GM18951 (cell line): ENCODE measurements around the gene PRKAG1.

Experiments used
- POLR2A ChIP-seq: IDR thresholded peaks from 4 replicates; pipeline ENCODE4 v1.6.1; 2011; ENCODE audit warnings: mild to moderate bottlenecking; ENCODE audit not compliant: insufficient read length, insufficient read depth; ENCODE audit errors: extremely low read depth
- in situ Hi-C: fragments of 300-500 bp; cut with MboI; formaldehyde crosslinking; loops from one replicate; pipeline ENCODE4 v1.12.0; 2022; ENCODE audit warnings: low sequenced_read_pairs, mixed read lengths, inconsistent platforms; ENCODE audit not compliant: unreplicated experiment

Gene PRKAG1

GRCh38 chr12:48998497-48999353 is 19.9 kb downstream of the PRKAG1 start:
- in situ Hi-C loops: no loop called here
- TF ChIP-seq POLR2A: no peak

GRCh38 chr12:48997719-48998496 is 20.7 kb downstream of the PRKAG1 start:
- TF ChIP-seq POLR2A: no peak
- in situ Hi-C loops: no loop called here

DNA sequence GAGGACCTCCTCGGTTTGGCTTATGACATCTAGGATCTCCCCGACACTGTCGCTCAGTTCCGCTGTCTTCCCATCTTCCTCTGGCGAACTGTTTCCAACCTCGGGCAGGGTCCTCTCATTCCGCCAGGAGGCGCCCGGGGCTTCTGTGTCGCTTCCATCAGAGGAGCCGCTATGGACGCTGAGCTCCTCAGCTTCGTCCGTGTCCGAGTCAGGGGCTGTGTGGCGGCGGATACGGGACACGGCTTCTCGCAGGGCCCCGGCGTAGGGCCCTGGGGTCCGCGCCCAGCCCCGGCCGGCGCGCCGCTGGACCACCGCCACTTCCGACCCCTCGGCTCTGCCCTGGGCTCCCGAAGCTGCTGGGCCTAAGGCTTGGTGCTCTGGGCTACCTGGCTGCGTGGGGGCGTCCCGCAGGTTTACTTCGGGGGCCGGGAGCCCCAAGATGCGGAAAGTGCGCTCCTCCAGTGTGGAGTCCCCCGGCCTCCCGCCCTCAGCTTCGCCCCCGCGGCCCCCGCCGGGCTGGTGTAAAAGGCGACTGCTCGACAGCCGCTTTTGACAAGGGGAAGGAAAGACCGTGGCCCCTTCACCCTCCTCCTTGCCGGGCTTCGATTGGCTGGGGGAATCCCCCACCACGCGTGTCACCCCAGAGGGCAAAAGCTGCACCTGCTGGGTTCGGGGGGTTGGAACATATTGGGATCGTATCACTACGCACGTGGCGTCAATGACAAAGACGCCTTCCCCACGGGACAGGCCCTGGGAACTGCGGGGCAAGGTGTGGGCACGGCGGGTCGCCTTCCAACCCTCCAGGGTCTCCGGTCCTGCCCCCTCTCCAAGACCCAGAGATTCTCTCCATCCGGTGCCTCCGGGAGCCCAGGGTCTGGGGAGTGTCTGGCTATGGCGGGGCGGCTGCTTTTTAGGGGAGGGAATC is 21.5 kb downstream of the PRKAG1 start:
- in situ Hi-C loops: no loop called here
- no peak for TF ChIP-seq POLR2A

DNA sequence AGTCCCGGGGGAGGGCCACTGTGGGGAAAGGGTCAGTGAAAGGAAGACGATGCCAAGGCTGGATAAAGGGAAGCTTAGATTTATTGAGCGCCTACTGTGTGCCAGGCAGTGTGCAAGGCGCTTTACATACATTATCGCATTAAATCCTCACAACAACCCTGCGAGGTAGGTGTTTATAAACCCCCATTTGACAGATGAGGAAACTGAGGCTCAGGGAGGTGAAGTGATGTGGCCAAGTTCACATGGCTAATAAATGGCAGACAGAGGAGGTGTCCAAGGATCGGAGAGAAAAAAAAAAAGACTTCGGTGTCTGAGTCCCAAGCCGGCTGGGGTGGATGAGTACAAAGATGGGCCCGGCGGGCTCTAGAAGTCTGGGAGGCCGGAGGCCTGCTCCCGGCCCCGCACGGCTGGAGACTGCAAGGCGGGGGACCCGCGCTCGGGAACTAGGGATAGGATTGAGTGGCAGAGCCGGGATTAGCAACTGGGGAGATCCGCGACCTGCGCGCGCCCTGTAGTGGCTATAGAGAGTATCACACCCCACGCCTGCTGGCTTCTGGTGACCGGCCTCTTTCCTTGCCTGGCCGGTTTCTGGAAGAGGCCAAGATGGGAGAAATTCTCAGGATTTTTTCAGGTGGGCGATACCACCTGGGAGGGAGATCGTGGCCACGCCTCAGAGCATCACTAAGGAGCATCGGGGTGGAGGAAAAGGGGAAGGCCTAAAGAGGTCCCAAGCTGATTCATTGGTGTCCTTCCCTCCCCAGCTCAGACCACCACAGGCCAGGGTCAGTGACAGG is 23.3 kb downstream of the PRKAG1 start:
- TF ChIP-seq POLR2A: no peak
- in situ Hi-C loops: no loop called here

GRCh38 chr12:48994224-48995085 is 24.1 kb downstream of the PRKAG1 start:
- in situ Hi-C loops: no loop called here
- TF ChIP-seq POLR2A: no peak

DNA sequence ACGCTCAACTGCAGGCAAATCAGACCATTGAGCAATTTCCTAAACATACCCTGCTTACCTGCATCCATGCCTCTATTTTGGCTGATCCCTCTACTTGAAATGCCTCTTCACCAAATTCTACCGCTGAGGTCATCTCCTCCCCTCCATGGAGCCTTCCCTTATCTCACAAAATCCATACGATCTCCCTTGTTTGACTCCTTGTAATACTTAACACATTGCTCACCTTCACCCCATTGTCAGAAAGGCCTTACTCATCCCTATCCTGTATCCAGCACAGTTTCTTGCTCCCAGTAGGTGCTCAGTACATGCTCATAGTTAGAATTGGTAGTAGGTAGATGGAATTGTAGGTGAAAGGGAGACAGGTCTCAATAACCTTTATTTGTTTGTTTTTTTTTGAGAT is 24.8 kb downstream of the PRKAG1 start:
- in situ Hi-C loops: no loop called here
- no peak for TF ChIP-seq POLR2A

- in situ Hi-C loops: no loop called here
- no peak for TF ChIP-seq POLR2A
Measured at GRCh38 chr12:48991247-48992050, 27.1 kb downstream of the PRKAG1 start.

DNA sequence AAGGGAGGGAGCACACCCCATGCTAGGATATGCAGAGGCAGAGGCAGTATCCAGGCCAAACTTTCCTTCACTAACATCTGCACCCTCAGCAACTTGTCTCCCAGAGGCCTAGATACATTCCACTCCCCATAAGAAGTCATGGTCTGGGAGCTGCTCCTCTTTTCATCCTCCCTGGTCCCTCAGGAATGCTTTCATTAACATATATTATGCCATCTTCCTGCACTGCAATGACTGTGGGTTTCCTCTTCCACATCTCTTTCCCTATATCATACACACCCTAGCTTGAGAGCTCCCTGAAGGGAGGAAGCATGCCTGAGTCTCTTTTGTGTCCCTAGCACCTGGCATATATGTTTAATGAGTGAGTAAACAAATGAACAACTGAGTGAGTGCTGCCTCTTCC is 28.0 kb downstream of the PRKAG1 start:
- TF ChIP-seq POLR2A: no peak
- in situ Hi-C loops: no loop called here

GRCh38 chr12:48988030-48988649 is 30.4 kb downstream of the PRKAG1 start:
- in situ Hi-C loops: no loop called here
- no peak for TF ChIP-seq POLR2A

- TF ChIP-seq POLR2A: no peak
- in situ Hi-C loops: no loop called here
Measured at GRCh38 chr12:48986720-48987291, 31.8 kb downstream of the PRKAG1 start.

DNA sequence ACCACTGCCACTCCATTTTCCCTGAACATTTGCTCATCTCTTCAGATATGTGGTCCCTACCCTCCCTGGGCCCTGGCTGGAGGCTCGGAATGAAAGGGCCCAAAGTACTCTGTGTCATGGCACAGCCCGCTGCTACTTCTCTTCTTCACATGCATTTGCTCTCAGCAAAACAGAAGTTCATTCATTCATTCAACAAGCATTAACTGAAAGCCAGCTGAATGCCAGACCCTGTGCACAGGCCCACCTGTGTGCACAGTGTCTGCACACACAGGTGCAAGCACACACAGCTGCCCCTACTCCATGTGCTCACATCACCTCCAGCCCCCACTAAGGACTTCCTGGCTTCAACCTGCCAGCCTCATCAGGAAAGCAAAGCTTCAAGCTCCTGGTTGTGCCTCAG is 32.7 kb downstream of the PRKAG1 start:
- TF ChIP-seq POLR2A: no peak
- in situ Hi-C loops: no loop called here
